GM21447 (cell line): Measurements from ENCODE around the gene LRRC4C.

Experiments
- ATAC-seq: cut with Tn5 transposase; IDR thresholded peaks from one replicate; pipeline ENCODE4 v1.9.1; 2021; ENCODE audit not compliant: unreplicated experiment

LRRC4C gene

GRCh38 chr11:40722179-40722795, 737.2 kb downstream of the LRRC4C start:
- ATAC-seq = no peak

GRCh38 chr11:40716344-40717130, 742.9 kb downstream of the LRRC4C start:
- ATAC-seq = no peak

GRCh38 chr11:40713083-40713482, 746.4 kb downstream of the LRRC4C start:
- no peak for ATAC-seq

GRCh38 chr11:40701027-40701426, 758.4 kb downstream of the LRRC4C start:
- ATAC-seq = no peak

GRCh38 chr11:40689823-40690222, 769.6 kb downstream of the LRRC4C start:
- no peak for ATAC-seq

GRCh38 chr11:40688369-40688768, 771.1 kb downstream of the LRRC4C start:
- no peak for ATAC-seq

GRCh38 chr11:40686765-40687164, 772.7 kb downstream of the LRRC4C start:
- no peak for ATAC-seq

GRCh38 chr11:40683010-40683409, 776.4 kb downstream of the LRRC4C start:
- no peak for ATAC-seq

GRCh38 chr11:40679276-40679675, 780.2 kb downstream of the LRRC4C start:
- no peak for ATAC-seq

GRCh38 chr11:40647295-40647694, 812.2 kb downstream of the LRRC4C start:
- ATAC-seq = no peak

GRCh38 chr11:40642284-40642683, 817.2 kb downstream of the LRRC4C start:
- ATAC-seq = no peak

GRCh38 chr11:40619654-40620053, 839.8 kb downstream of the LRRC4C start:
- ATAC-seq = no peak

GRCh38 chr11:40606800-40607199, 852.7 kb downstream of the LRRC4C start:
- no peak for ATAC-seq

GRCh38 chr11:40602866-40603552, 856.4 kb downstream of the LRRC4C start:
- ATAC-seq = no peak

GRCh38 chr11:40597546-40598113, 861.8 kb downstream of the LRRC4C start:
- no peak for ATAC-seq

- no peak for ATAC-seq
Measured at GRCh38 chr11:40573254-40573891, 886.1 kb downstream of the LRRC4C start.

- ATAC-seq = no peak
Measured at GRCh38 chr11:40569947-40570531, 889.4 kb downstream of the LRRC4C start.

- no peak for ATAC-seq
Measured at GRCh38 chr11:40567392-40567791, 892.1 kb downstream of the LRRC4C start.

GRCh38 chr11:40544162-40544561, 915.3 kb downstream of the LRRC4C start:
- ATAC-seq = no peak

GRCh38 chr11:40542821-40543220, 916.6 kb downstream of the LRRC4C start:
- no peak for ATAC-seq

- ATAC-seq = no peak
Measured at GRCh38 chr11:40537734-40538133, 921.7 kb downstream of the LRRC4C start.
